Stimulated activated CD4-positive, alpha-beta T cell treated with anti-CD3 and anti-CD28 coated beads, Interleukin-1b, Interleukin-23, amount 100 ng/mL, for 1 hour (primary cell): ENCODE results near the gene RPS25.
"Not testable (repeated sequence)": the region's sequence is repeated elsewhere in the genome, so short reads cannot be mapped to it uniquely, and the experiment has no call there.

ENCODE experiments used
- DNase-seq, 2 donors: peaks; one replicate each; pipeline ENCODE4 v3.0.0-alpha.2; 2020; ENCODE audit warnings: low read depth in 2 of 2

Gene RPS25

GRCh38 chr11:119039471-119039870 lies 21.3 kb upstream of the RPS25 start:
- DNase-seq, result not testable (repeated sequence)

GRCh38 chr11:119038884-119039283 lies 20.7 kb upstream of the RPS25 start:
- no peak for DNase-seq

- DNase-seq, result no peak
These were observed 16.7 kb upstream of the RPS25 start for GRCh38 chr11:119034813-119035212.

- DNase-seq, result not testable (repeated sequence)
These were observed 15.3 kb upstream of the RPS25 start for GRCh38 chr11:119033421-119033820.

GRCh38 chr11:119031912-119032280 lies 13.8 kb upstream of the RPS25 start:
- no peak for DNase-seq

- peak; percentile 97 to 100 for DNase-seq
These were observed 12.3 kb upstream of the RPS25 start, which contains the start of gene SLC37A4 for GRCh38 chr11:119030329-119031047. Gene SLC37A4, minus strand, starts transcription at chr11:119030877.

GRCh38 chr11:119030029-119030328 lies 11.8 kb upstream of the RPS25 start:
- no peak for DNase-seq

- DNase-seq, result peak in 1 of 2 donors; percentile 27
These were observed 11.3 kb upstream of the RPS25 start for GRCh38 chr11:119029340-119030028.

GRCh38 chr11:119029069-119029339 lies 10.9 kb upstream of the RPS25 start:
- no peak for DNase-seq

- DNase-seq, result no peak
These were observed 10.4 kb upstream of the RPS25 start for GRCh38 chr11:119028346-119029068.

GRCh38 chr11:119027561-119028345 lies 9.6 kb upstream of the RPS25 start:
- DNase-seq, result no peak

GRCh38 chr11:119026970-119027369 lies 8.8 kb upstream of the RPS25 start:
- no peak for DNase-seq

GRCh38 chr11:119025978-119026766 lies 8.0 kb upstream of the RPS25 start:
- no peak for DNase-seq

GRCh38 chr11:119025541-119025940 lies 7.4 kb upstream of the RPS25 start:
- no peak for DNase-seq

- no peak for DNase-seq
These were observed 6.9 kb upstream of the RPS25 start for GRCh38 chr11:119025099-119025473.

- no peak for DNase-seq
These were observed 6.4 kb upstream of the RPS25 start for GRCh38 chr11:119024430-119025098.

- DNase-seq, result no peak
These were observed 5.6 kb upstream of the RPS25 start for GRCh38 chr11:119023741-119024140.

- DNase-seq, result no peak
These were observed 3.5 kb upstream of the RPS25 start for GRCh38 chr11:119021631-119022030.

GRCh38 chr11:119019996-119020395 lies 1.9 kb upstream of the RPS25 start:
- no peak for DNase-seq

- not testable (repeated sequence) for DNase-seq
These were observed 766 bp downstream of the RPS25 start for GRCh38 chr11:119017377-119017776.
